Keratinocyte (primary cell): ENCODE data around the gene SDK1.

Source experiments
- CTCF ChIP-seq, 3 experiments: IDR thresholded peaks in 1 of 3; conservative IDR thresholded peaks in 1 of 3; optimal IDR thresholded peaks in 1 of 3; 2 replicates in 2 of 3; 3 replicates in 1 of 3; pipeline versions ENCODE3 to v1.5.1; 2011; ENCODE audit warnings: low read length in 3 of 3, mild to moderate bottlenecking in 3 of 3, moderate library complexity in 2 of 3, control low read depth in 1 of 3, inconsistent platforms in 1 of 3; ENCODE audit not compliant: insufficient read depth in 2 of 3; ENCODE audit errors: extremely low read depth in 1 of 3
- EZH2 ChIP-seq: IDR thresholded peaks from one replicate; pipeline ENCODE4 v1.6.1; 2012; ENCODE audit warnings: inconsistent platforms, mild to moderate bottlenecking, low read length, moderate library complexity

GRCh38 chr7:4071370-4072058, 770.5 kb downstream of the SDK1 start:
- no peak for TF ChIP-seq EZH2
- TF ChIP-seq CTCF (optimal IDR thresholded peaks at IDR 0.05 in 1 of 3, IDR thresholded peaks at IDR 0.05 in 1 of 3, conservative IDR thresholded peaks at IDR 0.05 in 1 of 3; ENCODE audit: extremely low read depth in 1 of 3, insufficient read depth in 2 of 3, low read length in 3 of 3) = no peak
